GM21528 (cell line): ENCODE results near the gene GARIN5B.
"Not testable (repeated sequence)": the region's sequence is repeated elsewhere in the genome, so short reads cannot be mapped to it uniquely, and the experiment has no call there.

ENCODE experiments used
- ATAC-seq: cut with Tn5 transposase; IDR thresholded peaks from one replicate; pipeline ENCODE4 v1.9.1; 2021; ENCODE audit warnings: mild to moderate bottlenecking, moderate library complexity; ENCODE audit not compliant: unreplicated experiment, low FRiP score

GARIN5B gene

GRCh38 chr19:55329791-55330190, 33.3 kb downstream of the GARIN5B start:
- ATAC-seq = not testable (repeated sequence)

- not testable (repeated sequence) for ATAC-seq
Observed at GRCh38 chr19:55328774-55329318, 34.2 kb downstream of the GARIN5B start.

DNA sequence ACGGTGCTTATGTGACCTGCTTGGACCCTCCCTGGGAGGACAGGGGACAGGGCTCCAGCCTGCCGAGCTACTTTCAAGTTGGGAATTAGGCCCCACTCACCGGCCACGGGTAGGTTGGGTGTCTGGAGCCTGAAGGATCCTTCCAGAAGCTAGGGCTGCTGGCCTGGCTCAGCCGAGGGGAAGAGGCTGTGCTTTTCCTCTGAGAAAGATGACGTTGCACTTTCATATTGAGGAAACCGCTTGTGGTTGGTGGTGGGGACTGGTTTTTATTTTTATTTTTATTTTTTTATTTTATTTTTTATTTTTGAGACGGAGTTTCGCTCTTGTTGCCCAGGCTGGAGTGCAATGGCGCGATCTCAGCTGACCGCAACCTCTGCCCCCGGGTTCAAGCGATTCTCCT, 37.9 kb downstream of the GARIN5B start, which contains the start of gene TMEM150B:
TSS of gene TMEM150B (minus strand) at position 170 of the 400 bp plus-strand sequence. CDS start 4,305 bp downstream, outside the sequence.
- no peak for ATAC-seq

- no peak for ATAC-seq
Observed at GRCh38 chr19:55324662-55325061, 38.4 kb downstream of the GARIN5B start.

GRCh38 chr19:55322204-55322885, 40.7 kb downstream of the GARIN5B start:
- ATAC-seq = no peak

DNA sequence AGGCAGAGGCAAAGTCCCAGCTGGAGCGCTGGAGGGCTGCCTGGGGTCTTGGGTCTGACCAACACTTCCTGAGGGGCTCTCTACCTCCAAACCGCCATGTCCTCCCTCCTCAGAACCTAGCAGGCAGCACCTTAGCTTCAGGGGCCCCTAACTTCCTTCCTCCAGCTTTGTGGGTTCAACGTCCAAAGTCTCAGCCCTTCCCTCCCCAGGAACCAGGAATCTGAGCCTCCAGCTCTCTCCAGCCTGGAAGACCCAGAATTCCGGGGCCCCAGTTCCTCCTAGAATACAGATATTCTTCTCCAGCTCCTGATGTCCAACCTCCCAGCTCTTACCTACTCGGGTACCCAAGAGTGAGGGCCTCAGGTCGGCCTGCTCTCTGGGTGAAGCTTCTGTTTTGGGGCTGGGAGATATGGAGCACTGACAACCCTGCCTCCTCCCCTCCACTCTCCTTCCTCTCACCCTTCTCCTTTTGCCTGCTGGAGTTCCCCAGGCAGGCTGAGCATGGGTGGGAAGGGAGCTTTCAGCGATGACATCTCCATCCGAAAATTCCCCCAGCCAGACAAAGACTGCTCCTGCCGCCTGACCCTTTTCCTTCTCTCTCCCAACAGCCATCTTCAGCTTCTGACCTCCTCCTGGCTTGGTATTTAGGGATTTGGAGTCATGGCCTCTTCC, 41.5 kb downstream of the GARIN5B start:
- no peak for ATAC-seq

GRCh38 chr19:55320844-55321419, 42.1 kb downstream of the GARIN5B start:
- ATAC-seq = no peak

DNA sequence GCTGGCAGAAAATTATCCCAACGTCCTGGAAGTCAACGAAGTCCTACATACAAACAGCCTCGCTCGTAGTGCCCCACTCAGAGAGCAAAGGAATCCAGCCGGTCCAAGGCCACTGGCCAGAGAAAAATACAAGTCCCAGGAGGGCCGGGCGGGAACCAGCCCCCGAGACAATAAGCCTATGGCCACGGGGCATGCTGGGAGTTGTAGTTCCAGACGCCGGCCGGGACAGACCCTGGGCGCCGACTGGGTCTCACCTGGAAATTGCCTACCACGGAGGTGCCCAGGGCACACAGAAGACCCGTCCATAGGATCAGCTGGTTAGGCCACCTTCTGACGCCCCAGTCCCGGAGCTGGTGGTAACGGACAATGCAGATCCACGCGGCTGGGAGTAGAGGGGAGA, 43.3 kb downstream of the GARIN5B start:
- ATAC-seq = no peak

GRCh38 chr19:55316646-55317045, 46.4 kb downstream of the GARIN5B start:
- ATAC-seq = no peak

GRCh38 chr19:55315956-55316525, 47.0 kb downstream of the GARIN5B start:
- ATAC-seq = no peak

DNA sequence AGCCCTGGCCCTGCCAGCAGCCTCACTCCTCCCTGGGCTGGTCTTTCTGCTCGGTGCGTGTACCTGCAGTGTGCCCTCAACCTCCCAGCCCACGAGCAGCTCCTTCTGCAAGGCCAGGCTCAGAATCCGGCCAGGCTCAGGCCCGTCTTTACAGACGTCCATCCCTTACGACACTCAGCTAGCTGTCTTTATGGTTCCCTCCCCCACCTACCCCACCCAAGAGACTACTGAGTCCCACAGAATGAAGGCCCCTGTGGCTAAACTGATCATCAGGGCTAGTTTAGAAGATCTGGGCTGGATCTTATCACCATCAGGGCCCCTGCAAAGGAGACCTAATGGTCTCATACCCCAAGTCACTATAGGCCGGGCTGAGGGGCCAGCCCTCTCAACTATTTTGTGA, 48.7 kb downstream of the GARIN5B start:
- ATAC-seq = no peak

- ATAC-seq = no peak
Observed at GRCh38 chr19:55312621-55313512, 50.2 kb downstream of the GARIN5B start.

DNA sequence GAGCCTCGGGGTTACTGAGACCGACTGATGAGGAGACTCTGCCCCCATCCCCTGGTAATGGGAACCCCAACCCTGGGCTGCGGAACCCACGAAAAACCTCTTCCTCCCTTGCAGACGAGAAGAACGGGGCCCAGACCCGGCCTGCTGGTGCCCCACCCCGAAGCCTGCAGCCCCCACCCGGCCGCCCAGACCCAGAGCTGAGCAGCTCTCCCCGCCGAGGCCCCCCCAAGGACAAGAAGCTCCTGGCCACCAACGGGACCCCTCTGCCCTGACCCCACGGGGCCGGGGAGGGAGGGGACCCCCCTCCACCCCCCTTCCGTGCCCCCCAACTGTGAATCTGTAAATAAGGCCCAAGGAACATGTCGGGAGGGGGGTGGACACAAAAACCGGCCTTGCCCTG, 51.3 kb downstream of the GARIN5B start:
- ATAC-seq = no peak

- ATAC-seq = no peak
Observed at GRCh38 chr19:55311397-55311796, 51.7 kb downstream of the GARIN5B start.

DNA sequence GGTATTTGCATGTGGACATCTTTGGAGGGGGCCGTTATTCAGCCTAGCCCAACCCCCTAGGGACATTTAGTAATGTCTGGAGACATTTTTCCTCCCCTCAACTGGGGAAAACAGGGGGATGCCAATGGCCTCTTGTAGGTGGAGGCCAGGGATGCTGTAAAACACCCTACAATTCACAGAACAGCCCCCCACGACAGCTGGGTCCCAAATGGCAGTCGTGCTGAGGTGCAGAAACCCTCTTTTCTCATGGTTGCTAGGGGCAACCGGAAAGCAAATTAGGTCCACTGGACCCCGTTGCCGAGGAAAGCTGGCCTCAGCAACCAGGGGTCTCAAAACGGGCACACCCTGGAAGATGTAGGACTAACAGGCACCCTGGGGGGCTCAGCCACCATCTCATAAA, 52.6 kb downstream of the GARIN5B start:
- no peak for ATAC-seq

DNA sequence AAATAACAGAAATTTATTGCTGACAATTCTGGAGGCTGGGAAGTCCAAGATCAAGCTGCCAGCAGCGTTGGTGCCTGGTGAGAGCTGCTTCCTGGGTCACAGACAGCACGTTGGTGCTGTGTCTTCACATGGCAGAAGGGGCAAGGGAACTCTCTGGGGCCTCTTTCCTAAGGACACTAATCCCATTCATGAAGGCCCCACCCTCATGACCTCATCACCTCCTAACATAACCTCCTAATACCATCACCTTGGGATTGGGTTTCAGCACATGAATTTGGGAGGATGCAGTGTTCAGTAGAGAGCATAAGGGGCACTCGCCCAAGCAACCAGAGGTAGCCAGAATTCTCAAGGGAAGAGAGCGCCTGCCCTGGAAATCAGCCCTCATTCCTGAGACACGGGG, 53.6 kb downstream of the GARIN5B start:
- ATAC-seq = no peak

- ATAC-seq = no peak
Observed at GRCh38 chr19:55308281-55308680, 54.8 kb downstream of the GARIN5B start.

DNA sequence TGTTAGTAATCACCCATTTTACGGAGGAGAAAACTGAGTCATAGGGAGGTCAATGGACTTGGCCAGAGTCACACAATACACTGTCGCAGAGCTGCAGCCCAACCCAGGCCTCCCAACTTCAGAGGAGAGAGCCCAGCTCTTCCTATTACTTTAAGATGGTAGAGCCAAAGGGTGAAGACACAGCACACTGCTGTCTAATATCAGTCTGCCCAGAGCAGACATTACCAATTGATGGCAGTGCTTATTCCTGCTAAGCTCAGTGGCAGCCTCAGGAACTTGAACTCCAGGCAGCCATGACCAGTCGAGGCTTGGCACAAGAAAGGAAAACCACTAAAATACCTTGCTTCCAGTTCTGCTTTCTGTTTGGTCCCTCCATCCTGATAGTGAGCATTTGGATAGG, 56.3 kb downstream of the GARIN5B start:
- ATAC-seq = no peak

- no peak for ATAC-seq
Observed at GRCh38 chr19:55305983-55306562, 57.0 kb downstream of the GARIN5B start.

GRCh38 chr19:55305491-55305890, 57.6 kb downstream of the GARIN5B start:
- ATAC-seq = no peak
